HK-2 (cell line): ENCODE measurements around the gene MT1A.
"Not testable (repeated sequence)": the region's sequence is repeated elsewhere in the genome, so short reads cannot be mapped to it uniquely, and the experiment has no call there.

ENCODE experiments used
- DNase-seq: peaks from one replicate; pipeline ENCODE4 v3.0.0-alpha.2; 2018; ENCODE audit not compliant: unreplicated experiment

MT1A gene

GRCh38 chr16:56610017-56610608 is 28.4 kb upstream of the MT1A start:
- peak; percentile 82 for DNase-seq

- DNase-seq: no peak
These were observed 27.8 kb upstream of the MT1A start for GRCh38 chr16:56610609-56611111.

GRCh38 chr16:56611281-56611833 is 27.1 kb upstream of the MT1A start:
- peak; percentile 51 for DNase-seq

GRCh38 chr16:56613706-56614105 is 24.8 kb upstream of the MT1A start:
- no peak for DNase-seq

- DNase-seq: peak; percentile 53
These were observed 23.9 kb upstream of the MT1A start for GRCh38 chr16:56614549-56614991.

- no peak for DNase-seq
These were observed 23.1 kb upstream of the MT1A start for GRCh38 chr16:56615353-56615752.

GRCh38 chr16:56616608-56617211 is 21.8 kb upstream of the MT1A start:
- DNase-seq: no peak

GRCh38 chr16:56617212-56618085 is 21.0 kb upstream of the MT1A start:
- DNase-seq: no peak

GRCh38 chr16:56618138-56618537 is 20.3 kb upstream of the MT1A start:
- DNase-seq: no peak

GRCh38 chr16:56620339-56620897 is 18.0 kb upstream of the MT1A start:
- no peak for DNase-seq

GRCh38 chr16:56621665-56622445 is 16.6 kb upstream of the MT1A start:
- DNase-seq: not testable (repeated sequence)

- not testable (repeated sequence) for DNase-seq
These were observed 15.3 kb upstream of the MT1A start for GRCh38 chr16:56623184-56623583.

GRCh38 chr16:56623637-56624036 is 14.8 kb upstream of the MT1A start:
- no peak for DNase-seq

GRCh38 chr16:56625140-56625942 is 13.1 kb upstream of the MT1A start, which contains the start of gene MT1E:
TSS of gene MT1E (plus strand) at chr16:56625781. CDS start at chr16:56625852, 71 bp downstream.
- DNase-seq: peak; percentile 79

GRCh38 chr16:56625943-56626654 is 12.4 kb upstream of the MT1A start:
- DNase-seq: peak; percentile 41

GRCh38 chr16:56626685-56627084 is 11.8 kb upstream of the MT1A start:
- no peak for DNase-seq

- no peak for DNase-seq
These were observed 9.7 kb upstream of the MT1A start for GRCh38 chr16:56628486-56629350.

- DNase-seq: no peak
These were observed 8.9 kb upstream of the MT1A start for GRCh38 chr16:56629531-56629930.

- no peak for DNase-seq
These were observed 8.3 kb upstream of the MT1A start for GRCh38 chr16:56630134-56630533.
